ENCODE results near the gene MYO6. TPM values are rescaled to one million over a fixed set of nuclear protein-coding genes. Genes with fewer than 3 reads are reported as not detected.

Gene MYO6
- total and polyA plus RNA-seq, 2 experiments from 2014 or later, result 39.8 to 71.1 TPM

DNA sequence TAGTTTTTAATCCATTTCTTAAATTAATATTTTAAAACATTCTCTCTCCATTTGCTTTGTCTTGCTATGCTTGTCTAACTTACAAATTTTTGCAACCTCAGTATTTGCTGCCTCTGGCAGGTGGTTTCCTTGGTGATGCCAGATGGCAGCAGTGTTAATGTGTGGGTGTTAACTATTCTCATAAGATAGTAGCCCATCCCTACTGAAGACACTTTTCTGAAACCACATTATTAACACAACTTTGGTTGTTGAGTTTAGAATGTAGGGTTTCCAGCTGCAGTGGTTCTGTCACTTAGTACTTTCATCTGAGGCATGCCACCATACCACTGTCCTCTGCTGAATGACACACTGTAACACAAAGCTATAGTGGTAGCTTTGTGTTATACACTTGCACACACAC lies 75.1 kb downstream of the MYO6 start:
- Histone ChIP-seq H3K9me3 (ENCODE audit: low read depth) (no peaks in the 10 kb centered on the region), H2AFZ (no peak overlapping the region), H3K4me3 (no peak overlapping the region), H4K20me1 (ENCODE audit: insufficient read depth, poor library complexity, severe bottlenecking) (peaks cover 6% of the 10 kb centered on the region), H3K27me3 (no peaks in the 10 kb centered on the region), H3K27ac (no peak overlapping the region), H3K79me2 (peaks cover 4% of the 10 kb centered on the region), H3K36me3 (replicated peaks; ENCODE audit: insufficient read depth, low read depth) (no peaks in the 10 kb centered on the region), H3K4me1 (ENCODE audit: insufficient read depth) (no peaks in the 10 kb centered on the region), H3K4me2 (no peak overlapping the region), H3K9me2 (replicated peaks; ENCODE audit: insufficient read depth) (no peaks in the 10 kb centered on the region)
- DNase-seq (ENCODE audit: low spot score), result no peak
- TF ChIP-seq EZH2 (IDR thresholded peaks at IDR 0.05; ENCODE audit: borderline replicate concordance) (no peak), EZH2phosphoT487 (IDR thresholded peaks at IDR 0.05; ENCODE audit: low read depth, severe bottlenecking, unreplicated experiment) (no peak)
- TF ChIP-seq, protein P1, sequence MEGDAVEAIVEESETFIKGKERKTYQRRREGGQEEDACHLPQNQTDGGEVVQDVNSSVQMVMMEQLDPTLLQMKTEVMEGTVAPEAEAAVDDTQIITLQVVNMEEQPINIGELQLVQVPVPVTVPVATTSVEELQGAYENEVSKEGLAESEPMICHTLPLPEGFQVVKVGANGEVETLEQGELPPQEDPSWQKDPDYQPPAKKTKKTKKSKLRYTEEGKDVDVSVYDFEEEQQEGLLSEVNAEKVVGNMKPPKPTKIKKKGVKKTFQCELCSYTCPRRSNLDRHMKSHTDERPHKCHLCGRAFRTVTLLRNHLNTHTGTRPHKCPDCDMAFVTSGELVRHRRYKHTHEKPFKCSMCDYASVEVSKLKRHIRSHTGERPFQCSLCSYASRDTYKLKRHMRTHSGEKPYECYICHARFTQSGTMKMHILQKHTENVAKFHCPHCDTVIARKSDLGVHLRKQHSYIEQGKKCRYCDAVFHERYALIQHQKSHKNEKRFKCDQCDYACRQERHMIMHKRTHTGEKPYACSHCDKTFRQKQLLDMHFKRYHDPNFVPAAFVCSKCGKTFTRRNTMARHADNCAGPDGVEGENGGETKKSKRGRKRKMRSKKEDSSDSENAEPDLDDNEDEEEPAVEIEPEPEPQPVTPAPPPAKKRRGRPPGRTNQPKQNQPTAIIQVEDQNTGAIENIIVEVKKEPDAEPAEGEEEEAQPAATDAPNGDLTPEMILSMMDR (IDR thresholded peaks at IDR 0.05; ENCODE audit: poor library complexity), result no peak

DNA sequence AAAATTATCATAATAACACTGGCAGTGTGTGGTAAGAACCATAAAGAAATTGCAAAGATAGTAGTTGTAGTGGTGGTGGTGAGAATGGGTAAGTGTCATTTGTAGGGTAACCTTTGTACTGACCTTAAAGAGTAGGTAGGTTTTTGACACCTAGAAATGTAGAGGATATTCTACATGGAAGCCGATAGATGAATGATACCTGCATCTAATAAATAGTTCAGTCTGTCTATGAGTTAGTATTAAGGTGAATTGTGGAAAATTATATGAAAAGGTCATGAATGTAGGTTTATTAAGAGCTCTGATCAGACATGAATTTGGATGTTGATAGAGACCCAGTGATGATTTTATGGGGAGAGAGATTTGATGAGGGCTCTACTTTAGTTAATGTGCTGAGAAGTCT lies 78.1 kb downstream of the MYO6 start:
- TF ChIP-seq EZH2 (IDR thresholded peaks at IDR 0.05; ENCODE audit: borderline replicate concordance) (no peak), EZH2phosphoT487 (IDR thresholded peaks at IDR 0.05; ENCODE audit: low read depth, severe bottlenecking, unreplicated experiment) (no peak)
- TF ChIP-seq, protein P1 (IDR thresholded peaks at IDR 0.05; ENCODE audit: poor library complexity), result no peak
- Histone ChIP-seq H3K36me3 (replicated peaks; ENCODE audit: insufficient read depth, low read depth) (no peaks in the 10 kb centered on the region), H3K4me2 (no peak overlapping the region), H3K4me1 (ENCODE audit: insufficient read depth) (no peaks in the 10 kb centered on the region), H3K9me3 (ENCODE audit: low read depth) (no peaks in the 10 kb centered on the region), H3K4me3 (no peak overlapping the region), H3K27me3 (no peaks in the 10 kb centered on the region), H3K27ac (no peak overlapping the region), H3K9me2 (replicated peaks; ENCODE audit: insufficient read depth) (no peaks in the 10 kb centered on the region), H4K20me1 (ENCODE audit: insufficient read depth, poor library complexity, severe bottlenecking) (peaks cover 6% of the 10 kb centered on the region), H3K79me2 (peaks cover 4% of the 10 kb centered on the region), H2AFZ (no peak overlapping the region)
- 93% methylated on average over 1 of the region's 1 CpG for WGBS (ENCODE audit: low lambda C conversion rate, missing lambda C conversion rate)
- DNase-seq (ENCODE audit: low spot score), result no peak

DNA sequence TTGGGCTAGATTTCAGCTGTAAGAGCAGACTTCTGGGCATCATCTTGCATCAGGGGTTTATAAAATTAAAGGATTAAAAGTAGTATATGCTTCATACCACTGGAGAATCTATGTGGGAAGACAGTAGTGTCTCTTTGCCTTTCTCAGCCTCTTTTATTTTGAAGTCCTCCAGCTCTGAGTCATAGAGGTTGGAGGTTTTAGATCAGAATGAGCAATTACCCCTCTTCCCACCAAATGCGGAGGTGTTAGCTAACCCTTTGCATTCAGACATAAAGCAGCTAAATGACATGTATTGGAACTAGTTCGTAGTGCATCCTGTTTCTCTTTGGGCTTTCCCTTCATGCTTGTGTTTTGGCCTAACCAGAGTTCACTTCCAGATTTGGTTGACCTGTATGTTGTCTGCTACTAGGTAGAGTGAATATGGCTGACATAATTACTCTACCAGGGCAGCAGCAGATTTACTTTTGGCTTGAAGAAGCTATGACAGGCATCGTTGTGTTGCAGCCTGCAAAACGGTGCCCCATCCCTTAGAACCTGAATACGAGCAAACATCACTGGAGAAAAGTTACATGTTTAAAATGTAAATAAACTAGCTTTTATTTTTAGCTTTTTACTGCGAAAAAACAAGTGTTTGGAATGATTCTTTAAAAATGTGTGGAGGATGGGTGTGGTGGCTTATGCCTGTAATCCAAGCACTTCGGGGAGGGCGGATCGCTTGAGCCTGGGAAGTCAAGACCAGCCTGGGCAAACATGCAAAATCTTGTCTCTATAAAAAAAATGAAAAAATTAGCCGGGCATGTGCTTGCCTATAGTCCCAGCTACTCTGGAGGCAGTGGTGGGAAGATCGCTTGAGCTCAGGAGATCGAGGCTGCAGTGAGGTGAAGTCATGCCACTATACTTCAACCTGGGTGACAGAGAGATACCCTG lies 82.2 kb downstream of the MYO6 start:
- TF ChIP-seq, protein P1 (IDR thresholded peaks at IDR 0.05; ENCODE audit: poor library complexity), result no peak
- TF ChIP-seq EZH2 (IDR thresholded peaks at IDR 0.05; ENCODE audit: borderline replicate concordance), result no peak
- no peak for TF ChIP-seq EZH2phosphoT487 (IDR thresholded peaks at IDR 0.05; ENCODE audit: low read depth, severe bottlenecking, unreplicated experiment)
- no peaks in the 10 kb centered on the region for H3K9me2 ChIP-seq (replicated peaks; ENCODE audit: insufficient read depth)
- H4K20me1 ChIP-seq (ENCODE audit: insufficient read depth, poor library complexity, severe bottlenecking), result no peaks in the 10 kb centered on the region
- H3K4me1 ChIP-seq (ENCODE audit: insufficient read depth), result no peaks in the 10 kb centered on the region
- no peak overlapping the region for H3K27ac ChIP-seq
- no peak overlapping the region for H3K4me2 ChIP-seq
- WGBS (ENCODE audit: low lambda C conversion rate, missing lambda C conversion rate), result 91% methylated on average over 12 of the region's 12 CpGs
- no peak overlapping the region for H3K4me3 ChIP-seq
- no peaks in the 10 kb centered on the region for H3K9me3 ChIP-seq (ENCODE audit: low read depth)
- no peaks in the 10 kb centered on the region for H3K27me3 ChIP-seq
- DNase-seq (ENCODE audit: low spot score), result no peak
- H3K79me2 ChIP-seq, result peaks cover 1% of the 10 kb centered on the region
- H2AFZ ChIP-seq, result no peak overlapping the region
- H3K36me3 ChIP-seq (replicated peaks; ENCODE audit: insufficient read depth, low read depth), result no peaks in the 10 kb centered on the region
